OCI-LY1 (cell line): Measurements from ENCODE around the gene RASL10A.

ENCODE experiments used
- CTCF ChIP-seq: fragments of 200-600 bp; sonication (generic), shearing (Covaris generic); IDR thresholded peaks from 2 replicates; pipeline ENCODE4 v1.5.1; 2017; ENCODE audit warnings: mild to moderate bottlenecking, antibody characterized with exemption, low read length, moderate library complexity, mixed read lengths
- EZH2 ChIP-seq: fragments of 200-600 bp; sonication (generic), shearing (Covaris generic); IDR thresholded peaks from 2 replicates; pipeline ENCODE4 v1.8.0; 2017; ENCODE audit warnings: borderline replicate concordance, mixed run types, mild to moderate bottlenecking, antibody characterized with exemption, low read length, moderate library complexity, mixed read lengths

- no peak for TF ChIP-seq CTCF
- no peak for TF ChIP-seq EZH2
Measured at GRCh38 chr22:29341849-29342127, 26.3 kb upstream of the RASL10A start.
